HUES64 (cell line): Measurements from ENCODE around the gene TDRD1.

ENCODE experiments used
- H3K27ac ChIP-seq: 2 replicates; pipeline ENCODE4 v1.7.0; 2013; ENCODE audit warnings: low read depth, low read length, inconsistent platforms
- H3K27me3 ChIP-seq: 2 replicates; pipeline ENCODE4 v1.6.1; 2013; ENCODE audit warnings: mild to moderate bottlenecking, low read length; ENCODE audit not compliant: insufficient read depth
- H3K36me3 ChIP-seq: 2 replicates; pipeline ENCODE4 v1.6.1; 2013; ENCODE audit warnings: mild to moderate bottlenecking, low read length; ENCODE audit not compliant: insufficient read depth
- H3K4me1 ChIP-seq: 2 replicates; pipeline ENCODE4 v1.6.1; 2013; ENCODE audit warnings: mild to moderate bottlenecking, low read length, moderate library complexity; ENCODE audit not compliant: insufficient read depth
- H3K4me3 ChIP-seq: 2 replicates; pipeline ENCODE4 v1.5.1; 2013; ENCODE audit warnings: mild to moderate bottlenecking, low read length, moderate library complexity
- H3K9ac ChIP-seq: 2 replicates; pipeline ENCODE4 v1.6.1; 2013; ENCODE audit warnings: mild to moderate bottlenecking, low read depth, low read length
- H3K9me3 ChIP-seq: 2 replicates; pipeline ENCODE4 v1.6.1; 2013; ENCODE audit warnings: low read depth, low read length; ENCODE audit not compliant: insufficient read depth
- WGBS: fragments of 150-250, 120-280 bp; methylation state at CpG from one replicate; pipeline ENCODE4 v1.1.7; 2013; ENCODE audit warnings: missing lambda C conversion rate; 5-methylcytosine and 5-hydroxymethylcytosine counted together

TDRD1 gene

DNA sequence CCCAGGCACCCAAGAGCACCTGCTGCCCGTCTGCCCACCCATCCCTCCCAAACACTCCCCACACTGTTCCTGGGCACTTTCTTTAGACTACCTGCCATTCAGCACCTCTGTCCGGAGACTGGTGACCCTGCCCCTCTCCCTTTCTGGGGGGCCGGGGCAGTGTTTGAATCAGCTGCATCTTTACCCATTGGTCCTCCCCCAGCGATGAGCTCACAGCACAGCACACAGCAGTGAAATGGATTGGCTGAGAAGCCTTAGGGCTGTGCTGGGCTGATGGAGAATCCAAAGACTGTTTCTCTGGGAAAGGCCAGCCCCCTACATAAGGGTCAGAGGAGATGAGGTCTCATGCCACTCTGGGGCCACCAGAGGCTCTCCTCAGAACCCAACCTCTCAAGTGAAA, 100.1 kb downstream of the TDRD1 start:
- Histone ChIP-seq H3K9me3 (no peaks in the 10 kb centered on the region), H3K27me3 (no peaks in the 10 kb centered on the region), H3K9ac (no peak overlapping the region), H3K36me3 (no peaks in the 10 kb centered on the region), H3K27ac (no peak overlapping the region), H3K4me3 (no peak overlapping the region), H3K4me1 (no peaks in the 10 kb centered on the region)
- WGBS, result 87% methylated on average over 4 of the region's 4 CpGs

DNA sequence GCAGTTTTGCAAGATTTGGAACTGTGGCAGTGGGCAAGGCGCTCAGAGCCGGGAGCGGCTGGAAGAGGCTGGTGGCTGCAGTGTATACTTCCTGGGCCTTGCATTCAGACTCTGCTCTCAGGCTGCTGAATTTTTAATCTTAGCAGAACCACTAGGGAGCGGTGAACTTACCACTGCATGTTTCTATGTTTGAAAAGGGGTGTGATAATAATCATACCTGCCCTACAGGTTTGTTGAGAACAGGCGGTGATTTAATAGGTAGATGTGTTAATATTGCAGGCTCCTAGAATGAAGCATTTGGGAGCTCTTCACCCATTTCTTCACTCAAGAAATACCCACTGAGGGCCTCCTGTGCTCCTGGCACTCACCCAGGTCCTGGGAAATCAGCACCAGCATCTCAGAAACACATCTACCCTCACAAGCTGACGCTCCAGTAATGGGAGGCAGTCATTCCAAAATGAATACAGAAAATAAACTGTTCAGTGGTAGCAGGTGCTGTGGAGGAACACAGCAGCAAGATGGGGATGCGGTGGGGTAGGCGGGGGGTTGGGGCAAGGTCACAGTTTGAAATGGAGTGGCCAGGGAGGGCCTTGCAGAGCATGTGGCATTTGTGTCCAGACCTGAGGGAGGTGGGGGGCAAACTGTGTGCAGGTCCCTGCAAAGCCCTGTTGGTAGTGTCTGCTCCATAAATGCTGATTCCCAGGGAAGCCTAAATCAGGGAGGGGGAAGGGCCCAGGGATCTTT, 100.9 kb downstream of the TDRD1 start:
- Histone ChIP-seq H3K4me3 (no peak overlapping the region), H3K27ac (no peak overlapping the region), H3K9me3 (no peaks in the 10 kb centered on the region), H3K36me3 (no peaks in the 10 kb centered on the region), H3K27me3 (no peaks in the 10 kb centered on the region), H3K4me1 (no peaks in the 10 kb centered on the region), H3K9ac (no peak overlapping the region)
- WGBS, result 93% methylated on average over 8 of the region's 8 CpGs

DNA sequence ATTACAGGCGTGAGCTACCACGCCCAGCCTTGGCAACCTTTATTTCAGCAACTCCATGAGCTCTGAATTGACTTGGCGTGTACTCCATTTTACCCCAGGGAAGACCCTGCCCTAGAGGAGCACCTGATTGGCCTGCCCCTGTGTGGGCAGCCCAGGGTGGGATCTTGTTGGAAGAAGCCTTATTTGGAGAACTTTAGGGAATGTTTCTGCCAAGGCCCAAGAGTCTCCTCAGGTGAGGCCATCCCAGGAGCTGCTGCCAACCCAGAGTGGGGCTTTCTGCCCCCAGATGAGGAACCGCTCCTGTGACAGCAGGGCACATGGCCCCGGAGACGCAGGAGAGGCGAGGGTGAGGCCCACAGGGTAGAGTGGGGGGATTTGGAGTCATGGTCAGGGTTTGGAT, 101.9 kb downstream of the TDRD1 start:
- 68% methylated on average over 7 of the region's 7 CpGs for WGBS
- Histone ChIP-seq H3K9ac (no peak overlapping the region), H3K27me3 (no peaks in the 10 kb centered on the region), H3K4me1 (no peaks in the 10 kb centered on the region), H3K4me3 (no peak overlapping the region), H3K9me3 (no peaks in the 10 kb centered on the region), H3K27ac (no peak overlapping the region), H3K36me3 (no peaks in the 10 kb centered on the region)

DNA sequence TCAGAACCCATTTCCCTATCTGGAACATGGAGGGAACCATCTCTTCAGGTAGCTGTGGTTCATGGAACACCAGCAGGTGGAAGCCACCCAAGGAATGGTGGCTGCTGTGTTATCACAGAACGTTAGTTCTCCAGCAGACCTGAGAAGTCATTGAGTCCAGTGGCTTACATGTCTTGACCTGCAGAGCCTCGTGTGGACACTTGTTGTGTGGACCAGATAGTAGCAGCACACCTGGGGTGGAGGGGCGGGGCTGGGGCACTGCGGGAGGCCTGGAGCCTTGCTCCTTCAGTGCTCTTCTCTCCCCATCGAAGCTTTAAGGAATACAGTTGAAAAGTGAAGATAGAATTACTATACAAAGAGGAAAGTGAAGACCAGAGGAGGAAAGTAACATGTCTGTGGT, 102.3 kb downstream of the TDRD1 start:
- Histone ChIP-seq H3K4me3 (no peak overlapping the region), H3K9me3 (no peaks in the 10 kb centered on the region), H3K27me3 (no peaks in the 10 kb centered on the region), H3K36me3 (no peaks in the 10 kb centered on the region), H3K27ac (no peak overlapping the region), H3K4me1 (no peaks in the 10 kb centered on the region), H3K9ac (no peak overlapping the region)
- WGBS, result 74% methylated on average over 5 of the region's 5 CpGs
